Measurements from ENCODE around the gene DAPL1.
"Not testable (repeated sequence)": the region's sequence is repeated elsewhere in the genome, so short reads cannot be mapped to it uniquely, and the experiment has no call there.

DAPL1 gene

DNA sequence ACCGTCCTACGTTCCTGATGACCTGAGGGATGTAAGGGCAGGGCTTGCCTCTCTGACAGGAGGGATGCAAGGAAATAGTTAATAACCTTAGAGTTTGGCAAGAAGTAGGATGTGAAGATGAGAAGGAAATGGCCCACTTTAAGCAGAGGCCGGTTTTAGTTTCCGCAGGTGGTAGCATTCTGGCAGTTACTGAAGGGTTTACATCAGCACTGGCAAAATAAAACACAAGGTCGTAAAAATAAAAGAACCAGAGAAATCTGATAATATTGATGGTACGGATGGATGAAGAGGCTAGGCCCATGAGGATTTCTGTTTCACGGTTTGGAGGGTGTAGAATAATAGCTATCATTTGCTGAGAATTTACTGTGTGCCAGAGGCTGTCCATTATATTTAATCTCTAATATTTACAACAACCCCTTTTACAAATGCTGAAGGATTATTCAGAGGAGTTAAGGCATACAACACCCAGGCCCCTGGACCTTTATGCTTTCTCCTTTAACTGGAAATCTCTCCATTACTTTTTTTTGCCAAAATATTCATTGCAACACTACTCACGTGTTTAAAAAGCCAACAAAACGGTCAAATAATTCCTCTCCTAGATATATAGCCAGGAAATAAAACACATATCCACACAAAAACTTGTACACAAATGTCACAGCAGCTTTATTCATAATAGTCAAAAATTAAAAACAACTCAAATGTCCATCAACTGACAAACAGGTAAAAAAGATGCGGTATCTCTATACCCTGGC lies 28.5 kb downstream of the DAPL1 start:
- no peak for DNase-seq

GRCh38 chr2:158825021-158825420 lies 29.9 kb downstream of the DAPL1 start:
- no peak for DNase-seq

- DNase-seq, result no peak
These were observed 31.8 kb downstream of the DAPL1 start for GRCh38 chr2:158826965-158827364.

DNA sequence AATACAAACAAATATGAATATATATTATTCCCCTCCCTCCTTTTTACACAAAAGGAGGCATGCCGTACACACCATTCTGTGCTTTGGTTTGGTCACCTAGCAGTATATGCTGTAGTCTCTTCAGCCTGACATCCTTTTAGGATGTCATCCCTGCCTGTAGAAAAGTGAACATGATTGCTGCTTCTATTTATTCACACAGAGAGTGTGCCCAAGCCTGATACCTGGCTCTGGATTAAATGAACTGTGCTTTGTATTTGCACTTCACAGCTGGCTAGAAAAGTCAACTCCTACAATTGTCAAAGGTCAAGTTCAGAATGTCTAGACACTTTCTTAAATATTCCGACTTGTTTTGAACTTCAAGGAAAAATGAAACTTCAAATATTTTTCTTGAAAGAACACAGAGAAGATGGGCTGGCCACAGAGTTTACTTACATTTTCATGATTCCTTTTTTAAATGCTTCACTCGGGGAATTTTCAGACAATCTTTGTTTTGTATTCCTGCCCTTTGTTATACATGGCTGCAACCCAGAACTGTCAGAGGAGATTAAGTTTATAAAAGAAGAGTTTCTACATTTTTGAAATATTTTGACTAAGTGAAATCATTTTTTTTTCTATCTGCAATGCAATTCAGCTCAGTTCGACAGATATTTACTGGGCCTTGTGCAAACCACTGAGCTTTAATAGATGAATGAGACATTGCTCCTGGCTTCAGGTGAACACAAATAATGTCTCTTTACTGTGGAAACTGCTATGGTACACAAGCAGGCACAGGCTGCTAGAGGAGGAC lies 33.5 kb downstream of the DAPL1 start:
- DNase-seq, result no peak

GRCh38 chr2:158829167-158829566 lies 34.0 kb downstream of the DAPL1 start:
- DNase-seq, result no peak

GRCh38 chr2:158830201-158830600 lies 35.1 kb downstream of the DAPL1 start:
- no peak for DNase-seq

- no peak for DNase-seq
These were observed 40.3 kb downstream of the DAPL1 start for GRCh38 chr2:158835431-158835830.

DNA sequence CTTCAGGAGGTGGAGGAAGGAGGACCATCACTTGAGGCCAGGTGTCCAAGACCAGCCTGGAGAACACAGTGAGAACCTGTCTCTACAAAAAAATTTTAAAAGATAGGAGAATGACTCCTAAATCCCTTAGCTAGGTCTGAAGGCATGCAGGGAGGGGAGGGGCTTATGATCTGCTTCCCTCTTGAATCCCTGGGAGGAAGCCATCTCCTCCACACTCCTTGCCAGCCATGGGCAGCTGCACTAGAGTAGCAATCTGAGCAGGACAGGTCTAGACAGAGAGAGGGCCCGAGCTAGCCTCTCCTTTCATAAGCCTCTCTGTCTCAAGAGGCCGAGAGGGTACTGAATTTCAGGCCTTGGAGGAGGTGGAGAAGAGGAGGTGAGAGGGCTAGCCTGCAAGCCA lies 42.5 kb downstream of the DAPL1 start:
- no peak for DNase-seq

GRCh38 chr2:158841850-158842249 lies 46.7 kb downstream of the DAPL1 start:
- DNase-seq, result no peak

GRCh38 chr2:158845444-158845843 lies 50.3 kb downstream of the DAPL1 start:
- no peak for DNase-seq

GRCh38 chr2:158845859-158846258 lies 50.7 kb downstream of the DAPL1 start:
- DNase-seq, result no peak

GRCh38 chr2:158847526-158847925 lies 52.4 kb downstream of the DAPL1 start:
- not testable (repeated sequence) for DNase-seq

DNA sequence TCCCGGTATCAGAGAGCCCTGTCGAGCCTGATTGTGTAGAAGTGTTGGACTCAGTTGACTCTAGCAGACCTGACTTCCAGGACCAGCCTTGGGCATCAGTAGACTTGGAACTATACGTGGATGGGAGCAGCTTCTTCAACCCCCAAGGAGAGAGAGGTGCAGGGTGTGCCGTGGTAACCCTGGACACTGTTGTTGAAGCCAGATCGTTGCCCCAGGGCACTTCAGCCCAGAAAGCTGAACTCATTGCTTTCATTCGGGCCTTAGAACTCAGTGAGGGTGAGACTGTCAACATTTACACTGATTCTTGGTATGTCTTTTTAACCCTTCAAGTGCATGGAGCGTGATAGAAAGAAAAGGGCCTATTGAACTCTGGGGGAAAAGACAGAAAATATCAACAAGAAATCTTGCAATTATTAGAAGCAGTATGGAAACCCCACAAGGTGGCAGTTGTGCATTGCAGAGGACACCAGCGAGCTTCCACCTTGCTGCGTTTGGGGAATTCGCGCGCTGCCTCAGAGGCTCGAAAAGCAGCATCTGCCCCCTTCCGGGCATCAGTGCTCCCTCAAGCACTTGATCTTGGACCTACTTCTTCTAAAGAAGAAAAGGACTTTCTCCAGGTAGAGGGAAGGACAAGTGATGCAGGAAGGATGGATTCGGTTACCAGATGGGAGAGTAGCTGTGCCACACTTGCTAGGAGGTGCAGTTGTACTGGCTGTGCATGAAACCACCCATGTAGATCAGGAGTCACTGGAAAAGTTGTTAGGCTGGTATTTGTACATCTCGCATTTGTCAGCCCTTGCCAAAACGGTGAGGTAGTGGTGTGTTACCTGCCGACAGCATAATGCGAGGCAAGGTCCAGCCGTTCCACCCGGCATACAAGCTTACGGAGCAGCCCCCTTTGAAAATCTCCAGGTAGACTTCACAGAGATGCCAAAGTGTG lies 53.2 kb downstream of the DAPL1 start:
- not testable (repeated sequence) for DNase-seq

- not testable (repeated sequence) for DNase-seq
These were observed 65.1 kb downstream of the DAPL1 start for GRCh38 chr2:158860179-158860578.

GRCh38 chr2:158861626-158862025 lies 66.5 kb downstream of the DAPL1 start:
- not testable (repeated sequence) for DNase-seq

DNA sequence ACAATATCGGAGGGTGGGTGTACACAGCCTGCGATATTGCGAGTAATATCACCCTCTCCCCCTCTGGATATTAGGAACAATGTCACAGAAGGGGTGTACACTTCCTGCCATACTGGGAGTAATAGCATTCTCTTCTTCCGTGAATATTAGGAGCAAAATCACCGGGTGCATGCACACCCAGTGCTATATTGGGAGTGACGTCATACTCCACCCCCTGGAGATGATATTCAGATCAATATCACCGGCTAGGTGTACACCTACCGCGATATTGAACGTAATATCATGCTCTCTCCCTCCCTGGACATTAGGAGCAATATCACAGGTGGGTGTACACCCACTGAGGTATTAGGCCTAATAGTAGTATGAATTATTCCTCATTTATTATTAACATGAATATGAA lies 70.4 kb downstream of the DAPL1 start:
- not testable (repeated sequence) for DNase-seq
